Activated gamma-delta T cell (primary cell): ENCODE results near the gene ENTPD8.
"Not testable (repeated sequence)": the region's sequence is repeated elsewhere in the genome, so short reads cannot be mapped to it uniquely, and the experiment has no call there.

ENCODE experiments used
- DNase-seq: peaks from one replicate; lab custom pipeline; 2025; lab: John Stamatoyannopoulos, UW

ENTPD8 gene

DNA sequence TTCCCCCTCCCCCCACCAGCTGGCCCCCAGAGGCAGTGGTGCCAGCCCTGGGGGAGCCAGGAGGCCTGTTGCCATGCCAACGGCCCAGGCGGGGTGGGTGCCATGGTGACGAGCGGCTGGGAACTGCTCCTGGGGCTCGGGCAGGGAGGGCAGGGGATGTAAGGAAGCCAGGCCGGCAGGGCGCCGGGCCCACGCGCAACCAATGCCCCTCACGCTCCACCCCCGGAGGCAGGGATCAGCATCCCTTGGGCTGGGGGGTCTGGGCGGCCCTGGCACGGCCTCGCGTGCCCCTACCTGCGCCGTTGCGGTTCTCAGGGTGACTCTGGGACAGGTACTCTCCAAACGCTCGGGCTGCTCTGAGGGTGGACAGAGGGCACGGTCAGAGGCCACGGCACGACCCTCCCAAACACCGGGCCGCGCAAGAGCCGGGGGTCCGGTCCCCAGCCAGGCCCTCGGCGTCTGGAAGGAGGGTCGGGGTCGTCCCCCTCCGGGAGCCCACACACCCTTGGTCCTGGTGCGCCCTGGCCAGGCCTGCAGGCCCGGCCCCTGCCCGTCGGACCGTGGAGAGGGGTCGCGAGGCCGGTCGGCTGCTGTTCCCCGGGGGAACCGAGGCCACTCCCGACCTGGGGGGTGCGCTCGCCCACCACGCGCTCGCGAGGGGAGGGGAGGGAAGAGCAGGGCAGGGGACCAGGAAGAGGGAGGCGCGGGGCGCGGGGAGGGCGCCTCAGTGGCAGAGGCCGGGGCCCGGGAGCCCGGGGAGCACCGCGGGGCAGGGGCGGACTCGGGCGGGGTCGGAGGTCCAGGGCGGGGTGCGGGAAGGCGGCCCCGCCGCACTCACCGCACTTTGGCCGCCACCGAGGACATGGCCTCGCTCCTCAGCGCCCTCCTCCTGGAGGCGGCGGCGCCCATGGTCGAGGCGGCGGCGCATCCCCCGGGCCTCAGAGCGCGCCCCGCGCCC, 17.3 kb upstream of the ENTPD8 start:
- no peak for DNase-seq

- no peak for DNase-seq
Observed at GRCh38 chr9:137457406-137458193, 16.4 kb upstream of the ENTPD8 start.

DNA sequence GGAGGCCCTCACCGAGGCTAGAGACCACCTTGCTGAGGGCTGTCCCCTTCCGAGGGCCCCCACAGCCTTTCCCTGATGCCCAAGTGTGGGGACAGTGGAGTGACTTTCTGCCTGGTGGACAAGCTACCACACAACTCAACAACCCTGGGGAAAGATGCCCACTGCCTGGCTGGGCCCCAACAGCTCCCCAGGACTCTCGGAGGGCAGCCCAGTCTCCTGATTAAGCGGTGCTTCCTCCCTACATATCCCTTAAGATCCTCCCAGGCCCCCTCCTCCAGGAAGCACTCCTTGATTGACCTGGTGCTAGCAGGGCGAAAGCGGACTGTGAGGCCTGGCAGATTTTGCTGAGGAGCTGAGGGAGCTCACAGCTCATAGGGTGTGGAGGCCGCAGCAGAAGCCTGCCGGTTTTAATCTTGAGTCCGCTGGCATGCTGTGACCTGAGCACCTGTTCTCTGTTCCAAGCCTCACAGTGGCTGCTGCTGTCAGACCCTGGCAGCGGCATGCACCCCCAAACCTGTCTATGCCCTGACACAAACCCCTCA, 15.8 kb upstream of the ENTPD8 start:
- DNase-seq, result no peak

- no peak for DNase-seq
Observed at GRCh38 chr9:137456061-137456863, 15.1 kb upstream of the ENTPD8 start.

- DNase-seq, result no peak
Observed at GRCh38 chr9:137455359-137455991, 14.3 kb upstream of the ENTPD8 start.

GRCh38 chr9:137454597-137455358, 13.6 kb upstream of the ENTPD8 start:
- no peak for DNase-seq

DNA sequence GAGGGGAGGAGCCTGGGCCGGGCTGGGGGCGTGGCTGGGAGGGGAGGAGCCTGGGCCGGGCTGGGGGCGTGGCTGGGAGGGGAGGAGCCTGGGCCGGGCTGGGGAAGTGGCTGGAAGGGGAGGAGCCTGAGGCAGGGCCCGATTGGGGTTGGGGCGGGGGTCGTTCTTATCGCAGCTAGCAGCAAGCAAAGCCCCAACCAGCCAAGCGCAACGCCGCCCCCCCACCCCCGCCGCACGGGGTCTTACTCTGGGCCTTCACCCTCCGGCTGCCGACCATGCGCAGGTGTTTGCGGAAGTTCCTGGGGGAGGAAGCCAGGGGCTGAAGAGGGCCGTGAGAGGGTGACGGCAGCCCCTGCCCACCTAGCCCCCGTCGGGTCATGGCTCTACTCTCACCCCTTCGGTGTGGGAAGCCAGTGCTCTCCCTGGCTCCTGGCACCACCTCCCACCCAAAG, 13.0 kb upstream of the ENTPD8 start:
- no peak for DNase-seq

DNA sequence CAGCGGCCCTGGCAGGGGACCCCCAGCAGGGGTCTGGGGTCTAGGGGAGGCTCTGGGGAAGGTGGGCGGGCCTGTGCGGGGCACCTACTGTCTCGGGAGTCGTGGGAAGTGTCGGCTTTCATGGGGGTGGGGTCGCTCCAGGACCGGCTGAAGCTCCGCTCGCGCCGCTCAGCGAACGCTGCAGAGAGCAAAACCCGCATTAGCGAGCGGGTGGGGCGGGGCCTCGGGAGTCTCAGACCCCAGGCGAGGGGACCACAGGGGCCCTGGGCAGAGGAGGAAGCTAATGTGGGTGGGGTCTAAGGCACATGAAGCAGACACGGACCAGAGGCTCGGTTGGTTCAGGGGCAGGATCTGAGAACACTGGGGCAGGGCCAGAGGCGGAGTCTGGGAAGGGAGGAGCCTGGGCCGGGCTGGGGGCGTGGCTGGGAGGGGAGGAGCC, 12.5 kb upstream of the ENTPD8 start:
- no peak for DNase-seq

DNA sequence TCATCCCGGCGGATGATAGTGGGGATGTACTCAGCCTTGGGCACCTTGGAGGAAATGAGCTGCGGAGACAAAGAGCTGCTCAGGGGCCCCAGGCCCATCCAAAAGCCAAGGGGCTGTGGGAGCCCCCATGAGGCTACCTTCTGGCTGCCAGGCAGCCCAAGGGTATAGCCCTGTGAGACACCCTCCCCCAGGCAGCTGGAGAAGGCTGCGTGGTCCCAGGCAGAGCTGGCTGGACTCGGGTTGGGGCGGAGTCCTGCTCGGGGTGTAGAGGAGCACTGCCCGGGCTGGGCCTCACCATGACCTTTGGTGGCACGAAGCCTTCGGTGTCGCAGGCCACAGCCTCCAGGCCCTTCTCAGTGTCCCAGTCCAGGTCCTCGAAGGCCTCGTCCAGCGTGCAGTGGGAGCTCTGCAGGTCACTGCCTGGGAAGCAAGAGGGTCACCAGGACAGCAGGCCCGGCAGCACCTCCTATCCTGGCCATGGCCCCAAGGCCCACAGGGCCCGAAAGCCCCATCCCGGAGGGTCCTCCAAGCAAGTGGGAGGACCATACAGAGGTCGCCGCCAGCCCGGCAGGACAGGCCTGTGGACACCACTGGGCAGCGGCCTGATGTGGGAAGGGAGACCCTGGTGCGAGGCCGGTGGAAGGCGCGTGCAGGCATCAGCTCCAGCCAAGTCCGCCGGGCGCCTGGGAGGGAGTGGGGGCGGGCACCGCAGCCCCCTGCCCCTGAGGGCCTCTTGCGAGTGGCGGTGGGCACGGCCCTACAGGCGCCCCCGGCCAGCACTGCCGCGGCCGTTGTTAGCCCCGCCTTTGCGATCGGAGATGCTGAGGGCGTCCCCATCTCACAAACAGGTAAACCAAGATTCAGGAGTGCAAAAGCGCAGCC, 11.8 kb upstream of the ENTPD8 start:
- DNase-seq, result no peak

DNA sequence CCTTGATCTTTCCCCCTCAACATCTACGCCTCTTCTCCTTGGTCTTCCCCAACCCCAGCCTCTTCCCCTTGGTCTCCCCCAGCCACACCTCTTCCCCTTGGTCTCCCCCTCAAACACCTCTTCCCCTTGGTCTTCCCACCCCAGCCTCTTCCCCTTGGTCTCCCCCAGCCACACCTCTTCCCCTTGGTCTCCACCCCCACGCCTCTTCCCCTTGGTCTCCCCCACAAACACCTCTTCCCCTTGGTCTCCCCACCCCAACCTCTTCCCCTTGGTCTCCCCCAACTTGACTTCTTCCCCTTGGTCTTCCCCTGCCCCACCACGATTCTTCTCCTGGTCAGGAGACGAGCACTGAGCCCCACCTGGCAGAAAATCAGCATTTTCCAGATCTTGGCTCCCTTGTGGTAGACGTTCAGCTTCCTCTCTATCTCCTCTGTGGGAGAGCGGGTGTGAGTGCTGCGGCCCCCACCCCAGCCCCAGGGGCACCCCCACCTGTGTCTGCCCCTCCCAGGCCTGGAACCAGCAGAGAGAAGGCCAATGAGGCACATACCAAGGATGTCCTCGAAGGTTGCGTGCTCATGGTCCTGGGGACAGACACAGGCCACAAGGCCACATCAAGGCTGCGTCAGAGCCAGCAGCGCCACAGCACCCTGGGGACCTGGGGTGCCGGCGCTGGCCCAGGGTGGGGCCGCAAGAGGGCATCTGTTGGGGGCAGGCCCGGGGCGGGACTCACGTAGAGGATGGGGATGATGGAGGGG, 11.0 kb upstream of the ENTPD8 start:
- no peak for DNase-seq

DNA sequence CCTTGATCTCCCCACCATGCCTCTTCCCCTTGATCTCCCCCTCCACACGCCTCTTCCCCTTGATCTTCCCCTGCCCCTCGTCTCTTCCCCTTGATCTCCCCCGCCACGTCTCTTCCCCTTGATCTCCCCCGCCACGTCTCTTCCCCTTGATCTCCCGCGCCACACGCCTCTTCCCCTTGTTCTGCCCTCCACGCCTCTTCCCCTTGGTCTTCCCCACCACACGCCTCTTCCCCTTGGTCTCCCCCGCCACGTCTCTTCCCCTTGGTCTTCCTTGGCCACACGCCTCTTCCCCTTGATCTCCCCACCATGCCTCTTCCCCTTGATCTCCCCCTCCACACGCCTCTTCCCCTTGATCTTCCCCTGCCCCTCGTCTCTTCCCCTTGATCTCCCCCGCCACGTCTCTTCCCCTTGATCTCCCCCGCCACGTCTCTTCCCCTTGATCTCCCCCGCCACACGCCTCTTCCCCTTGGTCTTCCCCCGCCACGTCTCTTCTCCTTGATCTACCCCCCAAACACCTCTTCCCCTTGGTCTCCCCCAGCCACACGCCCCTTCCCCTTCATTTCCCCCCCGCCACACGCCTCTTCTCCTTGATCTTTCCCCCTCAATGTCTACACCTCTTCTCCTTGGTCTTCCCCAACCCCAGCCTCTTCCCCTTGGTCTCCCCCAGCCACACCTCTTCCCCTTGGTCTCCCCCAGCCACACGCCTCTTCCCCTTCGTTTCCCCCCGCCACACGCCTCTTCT, 10.3 kb upstream of the ENTPD8 start:
- not testable (repeated sequence) for DNase-seq

DNA sequence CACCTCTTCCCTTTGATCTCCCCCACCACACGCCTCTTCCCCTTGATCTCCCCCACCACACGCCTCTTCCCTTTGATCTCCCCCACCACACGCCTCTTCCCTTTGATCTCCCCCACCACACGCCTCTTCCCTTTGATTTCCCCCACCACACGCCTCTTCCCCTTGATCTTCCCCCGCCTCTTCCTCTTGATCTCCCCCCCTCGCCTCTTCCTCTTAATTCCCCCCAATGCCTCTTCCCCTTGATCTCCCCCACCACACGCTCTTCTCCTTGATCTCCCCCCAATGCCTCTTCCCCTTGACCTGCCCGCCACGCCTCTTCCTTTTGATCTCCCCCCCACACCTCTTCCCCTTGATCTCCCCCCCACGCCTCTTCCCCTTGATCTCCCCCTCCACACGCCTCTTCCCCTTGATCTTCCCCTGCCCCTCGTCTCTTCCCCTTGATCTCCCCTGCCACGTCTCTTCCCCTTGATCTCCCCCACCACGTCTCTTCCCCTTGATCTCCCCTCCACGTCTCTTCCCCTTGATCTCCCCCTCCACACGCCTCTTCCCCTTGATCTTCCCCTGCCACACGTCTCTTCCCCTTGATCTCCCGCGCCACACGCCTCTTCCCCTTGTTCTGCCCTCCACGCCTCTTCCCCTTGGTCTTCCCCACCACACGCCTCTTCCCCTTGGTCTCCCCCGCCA, 9.5 kb upstream of the ENTPD8 start:
- not testable (repeated sequence) for DNase-seq

GRCh38 chr9:137449931-137450538, 8.9 kb upstream of the ENTPD8 start:
- DNase-seq, result no peak

DNA sequence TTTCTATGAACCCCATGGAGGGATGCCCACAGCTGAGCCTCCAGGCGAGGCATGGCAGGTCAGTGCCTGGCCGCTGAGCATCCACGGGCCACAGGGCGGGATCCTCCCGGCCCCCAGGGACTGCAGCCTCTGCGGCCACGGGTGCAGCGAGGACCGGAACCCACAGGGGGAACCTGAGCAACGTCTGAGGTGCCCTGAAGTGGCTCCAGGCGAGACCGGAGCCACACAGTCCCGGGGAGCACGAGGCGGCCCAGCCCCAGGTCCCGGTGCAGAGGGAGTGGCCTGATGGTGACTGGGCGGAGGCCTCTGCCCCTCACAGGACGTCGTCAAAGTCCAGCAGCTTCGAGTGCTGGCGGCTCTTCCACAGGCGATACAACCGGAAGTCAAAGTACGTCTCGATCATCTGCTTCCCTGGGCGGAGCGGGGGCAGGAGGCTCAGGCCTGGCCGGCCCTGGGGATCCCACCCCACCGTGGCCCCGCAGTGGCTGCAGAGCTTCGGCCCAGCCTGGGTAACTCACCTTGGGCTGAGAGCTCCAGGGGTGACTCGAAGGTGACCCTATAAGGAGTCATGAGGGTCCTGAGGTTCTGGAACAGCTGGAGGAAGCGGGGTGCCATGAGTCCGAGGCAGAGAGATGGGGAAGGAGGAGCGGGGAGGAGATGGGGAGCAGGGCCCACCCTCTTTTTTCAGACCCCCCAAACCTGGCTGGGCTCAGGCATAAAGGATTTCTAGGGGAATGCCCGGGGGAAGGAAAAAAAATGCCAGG, 8.1 kb upstream of the ENTPD8 start:
- DNase-seq, result no peak

GRCh38 chr9:137448602-137448962, 7.4 kb upstream of the ENTPD8 start:
- DNase-seq, result no peak
